Activated CD4-positive, CD25-positive, alpha-beta regulatory T cell (primary cell): ENCODE results near the gene TBC1D9B.

Experiments used
- DNase-seq, 4 experiments: peaks; one replicate each; lab custom pipeline; 2025; lab: John Stamatoyannopoulos, UW

The TBC1D9B gene

DNA sequence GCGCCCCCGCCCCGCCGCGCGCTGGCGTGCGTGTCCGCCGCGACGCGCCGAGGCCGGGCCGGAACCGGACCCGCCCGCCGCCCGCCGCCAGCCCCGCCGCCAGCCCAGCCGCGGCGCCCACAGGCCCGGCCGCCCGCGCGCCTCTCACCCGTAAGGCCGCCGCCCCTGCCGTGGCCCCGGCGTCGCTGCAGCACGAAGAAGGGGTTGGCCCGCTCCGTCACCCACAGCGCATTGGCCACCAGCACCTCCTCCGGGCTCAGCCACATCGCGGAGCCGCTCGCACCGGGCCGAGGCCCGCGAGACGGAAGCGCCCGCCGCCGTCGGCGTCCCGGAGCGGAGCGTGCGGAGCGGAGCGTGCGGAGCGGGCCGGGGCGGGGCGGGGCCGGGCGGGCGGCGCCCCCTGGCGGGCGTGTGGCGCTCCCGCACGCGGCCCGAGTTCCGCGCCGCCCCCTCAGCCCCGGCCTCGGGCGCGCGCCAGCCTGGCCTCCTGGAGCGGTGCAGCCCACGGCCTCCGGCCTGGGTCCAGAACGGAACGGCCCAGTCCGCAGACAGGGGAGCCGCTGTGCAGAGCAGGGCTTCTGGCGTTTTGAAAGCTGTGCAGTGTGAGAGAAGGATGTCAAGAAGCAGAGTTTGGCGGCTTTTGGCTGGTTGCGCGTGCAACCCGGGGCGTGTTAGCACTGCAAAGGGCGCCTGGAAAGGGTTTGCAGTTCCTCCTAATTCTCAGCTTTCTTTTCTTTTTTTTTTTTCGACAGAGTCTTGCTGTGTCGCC lies at the start of gene TBC1D9B:
Gene TBC1D9B (minus strand): TSS at position 342 of the 769 bp plus-strand sequence. CDS start 76 bp downstream, at position 266.
- DNase-seq: peak; percentile 29 to 68 (median 55)

DNA sequence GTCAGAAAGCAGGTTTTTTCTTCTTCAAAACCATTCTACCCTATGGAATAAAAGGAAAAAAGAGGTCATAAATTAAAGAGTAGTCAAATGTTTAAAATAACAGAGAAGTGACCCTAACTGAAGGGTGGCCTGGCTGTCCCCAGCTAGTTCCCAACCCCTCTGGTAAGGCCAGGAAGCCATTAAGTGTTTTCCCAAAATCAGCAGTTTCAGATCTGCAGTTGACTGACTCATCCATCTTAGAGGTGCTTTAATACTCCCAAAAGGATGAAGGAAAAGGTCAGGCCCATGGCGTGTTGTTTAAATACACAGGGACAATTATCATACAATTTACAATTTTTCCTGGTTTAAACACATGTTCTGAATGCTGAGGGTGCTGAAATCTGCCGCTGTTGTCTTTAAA lies 47.9 kb upstream of the TBC1D9B start:
- no peak for DNase-seq

- DNase-seq: no peak
Measured at GRCh38 chr5:179955062-179955461, 47.4 kb upstream of the TBC1D9B start.

- DNase-seq: no peak
Measured at GRCh38 chr5:179954434-179954833, 46.7 kb upstream of the TBC1D9B start.

DNA sequence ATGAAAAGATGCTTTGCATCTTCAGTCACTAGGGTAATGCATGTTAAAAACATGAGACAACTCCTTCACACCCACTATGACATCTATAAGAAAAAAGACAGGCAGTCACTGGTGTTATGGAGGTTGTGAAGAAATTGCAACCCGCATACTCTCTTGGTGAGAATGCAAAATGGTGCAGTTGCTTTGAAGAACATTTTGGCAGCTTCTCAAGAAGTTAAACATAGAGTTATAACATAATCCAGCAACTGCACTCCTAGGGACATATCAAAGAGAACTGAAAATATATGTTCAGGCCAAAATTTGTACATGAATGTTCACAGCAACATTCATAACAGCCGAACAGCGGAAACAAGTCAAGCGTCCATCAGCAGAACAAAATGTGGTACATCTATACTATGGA lies 46.3 kb upstream of the TBC1D9B start:
- DNase-seq: no peak

GRCh38 chr5:179936976-179937681 lies 29.4 kb upstream of the TBC1D9B start:
- no peak for DNase-seq

DNA sequence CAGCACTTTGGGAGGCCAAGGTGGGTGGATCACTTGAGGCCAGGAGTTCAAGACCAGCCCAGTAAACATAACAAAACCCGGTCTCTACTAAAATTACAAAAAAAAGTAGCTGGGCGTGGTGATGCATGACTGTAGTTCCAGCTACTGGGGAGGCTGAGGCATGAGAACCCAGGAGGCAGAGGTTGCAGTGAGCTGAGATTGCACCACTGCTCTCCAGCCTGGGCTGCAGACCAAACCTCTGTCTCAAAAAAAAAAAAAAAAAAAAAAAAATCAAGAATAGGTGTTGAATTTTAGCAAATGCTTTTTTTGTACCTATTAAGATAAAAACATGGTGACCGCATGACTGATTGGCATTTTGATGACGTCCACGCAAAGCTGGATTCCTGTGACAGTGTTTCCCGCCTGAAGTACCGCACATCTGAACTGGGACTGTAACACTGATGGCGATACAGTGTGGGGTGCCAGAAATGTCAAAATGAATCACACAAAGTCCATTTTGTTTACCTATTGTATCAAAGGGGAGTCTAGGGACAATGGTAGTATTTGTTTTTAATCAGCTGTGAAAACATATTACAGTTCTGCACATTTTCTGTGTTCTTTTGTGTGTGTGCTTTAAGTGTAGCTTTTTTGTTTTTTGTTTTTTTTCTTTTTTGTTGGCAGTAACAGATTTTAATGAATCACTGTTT lies 23.2 kb upstream of the TBC1D9B start:
- DNase-seq: no peak

DNA sequence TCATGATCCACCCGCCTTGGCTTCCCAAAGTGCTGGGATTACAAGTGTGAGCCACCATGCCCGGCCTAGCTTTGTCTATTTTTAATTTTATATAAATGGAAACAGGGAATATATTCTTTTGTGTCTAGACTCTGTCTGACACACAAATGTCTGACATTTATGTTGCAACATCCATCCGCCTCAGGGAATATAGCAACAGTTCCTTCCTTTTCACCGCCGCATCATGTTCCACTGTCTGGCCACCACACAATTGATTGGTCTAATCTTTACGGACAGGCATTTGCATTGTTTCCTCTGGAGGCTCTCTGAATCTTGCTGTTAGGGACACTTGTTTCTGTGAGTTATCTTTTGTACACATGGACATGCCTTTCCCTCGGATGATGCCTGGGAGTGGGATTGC lies 20.1 kb upstream of the TBC1D9B start:
- DNase-seq: no peak

GRCh38 chr5:179926657-179927056 lies 19.0 kb upstream of the TBC1D9B start:
- DNase-seq: no peak

- no peak for DNase-seq
Measured at GRCh38 chr5:179923436-179923835, 15.7 kb upstream of the TBC1D9B start.

DNA sequence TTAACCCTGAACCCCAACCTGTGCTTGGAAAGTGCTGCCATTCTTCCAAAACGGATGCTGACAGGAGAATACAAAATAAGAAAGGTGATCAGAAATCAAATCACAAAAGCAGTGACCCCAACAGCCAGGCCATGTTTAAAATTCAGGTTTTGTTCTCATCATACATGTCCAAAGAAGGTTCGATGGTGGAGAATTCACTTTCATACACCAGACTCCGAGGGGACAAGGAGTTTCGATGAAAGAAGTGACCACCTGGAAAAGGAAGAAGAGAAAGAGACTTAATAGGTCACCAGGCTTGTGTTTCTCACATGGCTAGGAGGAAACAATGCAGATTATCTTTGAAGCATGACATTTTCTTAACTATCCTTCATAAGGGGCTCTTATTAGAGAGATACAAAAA lies 12.5 kb upstream of the TBC1D9B start:
- no peak for DNase-seq

DNA sequence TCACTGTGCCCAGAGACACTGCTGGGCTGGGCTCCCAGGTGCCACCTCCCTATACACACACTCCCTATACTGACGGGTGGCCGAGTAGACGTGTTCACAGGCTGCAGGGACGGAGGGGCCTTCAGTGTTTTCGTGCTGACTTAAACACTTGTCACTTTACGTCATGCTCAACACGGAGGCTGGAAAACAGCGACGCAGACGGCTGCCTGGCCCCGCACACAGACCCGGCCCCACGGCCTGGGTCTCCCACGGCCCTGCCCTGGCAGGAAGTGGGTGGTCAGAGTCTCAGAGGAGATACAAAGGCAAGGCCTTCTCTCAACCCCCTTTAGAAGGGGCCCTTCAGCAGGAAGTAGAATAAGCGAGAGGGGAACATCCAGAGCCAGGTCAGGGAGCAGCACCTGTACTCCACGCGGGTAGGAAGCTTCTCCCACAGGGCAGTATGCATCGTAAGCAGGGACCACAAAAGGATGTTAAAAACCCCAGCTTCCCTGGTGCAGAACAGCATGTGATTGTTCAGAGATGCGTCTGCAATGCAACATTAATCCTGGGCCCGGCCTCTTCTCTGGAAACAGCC lies 11.9 kb upstream of the TBC1D9B start:
- no peak for DNase-seq

- DNase-seq: no peak
Measured at GRCh38 chr5:179918742-179919486, 11.2 kb upstream of the TBC1D9B start.

DNA sequence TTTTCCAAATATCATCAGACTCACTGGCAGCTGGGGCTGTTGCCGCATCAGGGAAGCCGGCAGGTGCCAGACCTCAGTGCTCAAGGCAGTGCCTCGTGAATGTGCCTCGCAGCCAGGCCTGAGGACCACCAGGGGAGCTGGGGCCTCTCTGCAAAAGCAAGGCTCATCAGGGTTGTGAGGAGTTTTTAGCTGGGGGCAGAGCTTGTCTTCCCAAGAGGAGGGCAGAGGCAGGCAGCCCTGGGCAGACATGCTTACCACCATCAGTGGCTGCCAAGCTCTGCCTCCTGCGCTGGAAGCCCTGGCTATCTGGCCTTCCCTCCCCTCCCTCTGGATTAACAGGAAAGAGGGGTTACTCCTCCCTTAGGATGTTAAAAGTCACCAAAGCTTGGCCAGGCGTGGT lies 8.8 kb upstream of the TBC1D9B start:
- no peak for DNase-seq

- DNase-seq: no peak
Measured at GRCh38 chr5:179915406-179915935, 7.8 kb upstream of the TBC1D9B start.

DNA sequence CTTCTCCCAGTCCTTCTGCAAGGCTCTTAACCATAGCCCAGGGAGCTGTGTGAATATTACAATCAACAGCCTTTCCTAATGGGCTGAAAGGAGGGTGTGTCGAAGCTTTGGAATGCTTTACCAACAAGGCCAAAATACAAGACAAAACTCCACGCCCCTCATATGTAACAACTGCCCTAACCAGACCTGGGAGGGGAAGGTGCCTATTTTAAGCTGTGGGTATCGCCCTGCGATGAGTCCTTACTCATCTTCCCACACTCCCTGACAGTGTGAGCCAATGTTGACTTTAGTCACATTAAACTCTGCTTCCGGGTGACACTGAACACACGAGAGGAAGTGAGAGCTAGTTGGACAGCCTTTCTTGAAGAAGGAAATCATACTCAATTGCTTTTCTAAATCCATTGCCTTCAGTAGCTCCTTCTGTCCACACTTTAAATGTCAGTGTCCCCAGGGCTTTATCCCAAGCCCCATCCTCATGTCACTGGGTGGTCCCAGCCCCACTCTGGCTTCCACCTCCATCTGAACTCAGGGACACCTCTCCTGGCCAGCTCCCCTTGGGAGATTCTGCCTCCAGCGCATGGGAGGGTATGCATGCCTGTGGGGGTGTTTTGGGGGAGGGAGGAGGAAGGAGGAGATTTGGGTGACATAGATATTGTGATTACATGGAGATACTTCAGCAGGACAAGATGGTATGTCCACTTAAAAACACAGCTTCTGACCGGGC lies 6.5 kb upstream of the TBC1D9B start:
- no peak for DNase-seq

DNA sequence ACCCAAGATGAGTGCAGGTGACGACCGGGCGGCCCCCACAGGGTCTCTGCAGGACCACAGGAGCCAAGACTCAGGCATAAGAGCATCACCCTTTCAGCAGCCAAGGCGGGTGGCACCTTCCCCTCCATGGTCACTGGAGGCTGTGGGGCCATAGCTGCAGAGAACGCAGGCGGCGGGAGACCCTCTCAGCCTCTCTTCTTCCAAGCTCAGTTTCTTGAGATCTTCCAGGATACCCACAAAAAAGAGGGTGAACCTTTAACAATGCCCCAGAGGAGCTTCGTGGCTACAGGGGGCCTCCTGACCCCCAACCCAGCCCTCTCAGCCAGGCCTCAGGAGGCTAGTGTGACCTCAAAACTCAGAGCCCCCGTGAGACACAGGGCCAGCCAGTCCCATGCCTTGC lies 5.8 kb upstream of the TBC1D9B start:
- no peak for DNase-seq

- no peak for DNase-seq
Measured at GRCh38 chr5:179912951-179913350, 5.3 kb upstream of the TBC1D9B start.

DNA sequence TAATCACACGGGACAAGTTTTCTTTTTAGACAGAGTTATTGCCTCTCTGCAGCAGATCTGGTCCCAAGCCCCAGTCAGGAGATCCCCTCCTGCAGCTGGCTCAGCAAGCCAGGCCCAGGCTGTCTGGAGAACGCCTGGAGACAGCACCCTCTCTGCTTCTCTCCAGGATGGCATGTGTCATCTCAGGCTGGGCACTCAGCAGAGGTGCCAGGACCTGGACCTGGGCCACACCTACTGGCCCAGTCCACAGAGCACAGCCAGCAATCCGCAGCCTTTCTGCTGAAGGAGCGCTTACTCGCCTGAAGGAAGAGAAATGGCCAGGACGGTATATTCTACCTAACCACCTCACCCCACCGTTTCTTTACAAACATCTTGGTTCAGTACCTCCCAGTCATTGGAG lies 4.7 kb upstream of the TBC1D9B start:
- DNase-seq: no peak

DNA sequence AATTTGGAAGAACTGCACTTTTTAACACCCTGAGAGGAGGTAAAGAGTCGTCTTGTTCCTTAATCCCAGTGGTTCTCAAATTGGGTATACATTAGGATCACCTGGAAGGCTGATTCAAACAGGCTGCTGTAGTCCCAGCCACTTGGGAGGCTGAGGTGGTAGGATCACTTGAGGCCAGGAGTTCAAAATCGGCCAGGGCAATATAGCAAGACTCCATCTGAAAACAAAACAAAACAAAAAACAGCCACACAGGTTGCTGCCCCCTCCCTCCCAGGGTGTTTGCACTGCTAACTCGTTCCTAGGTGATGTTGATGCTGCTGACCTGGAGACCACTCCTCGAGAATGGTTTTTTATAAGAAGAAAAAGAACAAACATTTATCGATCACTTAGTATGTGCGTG lies 1.5 kb upstream of the TBC1D9B start:
- DNase-seq: no peak

DNA sequence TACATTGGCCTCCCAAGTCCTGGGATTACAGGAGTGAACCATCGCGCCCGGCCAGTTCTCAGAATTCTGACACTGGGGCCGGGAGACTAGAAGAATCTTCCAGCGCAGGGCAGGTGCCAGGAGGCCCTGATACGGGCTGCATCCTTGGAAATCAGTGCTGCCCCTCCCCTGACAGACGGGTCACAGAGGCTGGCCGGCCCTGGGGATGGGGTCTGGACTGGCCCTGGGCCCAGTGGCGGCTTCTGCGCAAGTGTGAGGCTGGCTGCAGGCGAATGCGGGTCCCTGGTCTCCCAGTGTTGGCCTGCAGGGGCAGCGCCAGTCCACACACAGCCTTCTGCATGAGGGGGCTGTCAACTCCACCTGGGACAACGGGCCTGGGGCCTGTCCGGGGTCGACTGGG lies 831 bp upstream of the TBC1D9B start:
- DNase-seq: no peak
